HepG2 (cell line): ENCODE results near the gene BAHCC1. TPM values are rescaled to one million over a fixed set of nuclear protein-coding genes. Genes with fewer than 3 reads are reported as not detected.

ENCODE experiments used
- CCAR2 ChIP-seq: fragments of 200-400 bp; formaldehyde crosslinking; optimal IDR thresholded peaks from 2 replicates; pipeline ENCODE3; 2018; ENCODE audit warnings: low read depth, mild to moderate bottlenecking, low read length, moderate library complexity
- HNF4G ChIP-seq, 2 experiments: sonication (generic) in 1 of 2; formaldehyde crosslinking in 1 of 2; IDR thresholded peaks; 2 replicates each; pipeline versions ENCODE4 v1.4.0 to v1.6.1; 2011 to 2020; ENCODE audit warnings: borderline replicate concordance in 2 of 2, low read depth in 2 of 2, mild to moderate bottlenecking in 2 of 2, low read length in 1 of 2, missing genetic modification reagents in 1 of 2, moderate library complexity in 1 of 2
- KLF12 ChIP-seq: sonication (generic); formaldehyde crosslinking; IDR thresholded peaks from 2 replicates; pipeline ENCODE4 v1.4.0; 2020; ENCODE audit warnings: missing genetic modification reagents, borderline replicate concordance
- MAF1 ChIP-seq: sonication (generic); formaldehyde crosslinking; IDR thresholded peaks from 2 replicates; pipeline ENCODE4 v1.5.0; 2020; ENCODE audit warnings: missing genetic modification reagents, borderline replicate concordance
- MTF2 ChIP-seq: sonication (generic); formaldehyde crosslinking; IDR thresholded peaks from 2 replicates; pipeline ENCODE4 v1.5.0; 2020; ENCODE audit warnings: missing genetic modification reagents, borderline replicate concordance
- NR2C2 ChIP-seq: sonication (generic); formaldehyde crosslinking; IDR thresholded peaks from 2 replicates; pipeline ENCODE4 v1.4.0; 2020; ENCODE audit warnings: missing genetic modification reagents, mild to moderate bottlenecking, moderate library complexity, borderline replicate concordance
- NR2F2 ChIP-seq: IDR thresholded peaks from 2 replicates; pipeline ENCODE4 v1.6.1; 2012; ENCODE audit warnings: low read depth, inconsistent platforms, borderline replicate concordance
- POLR2AphosphoS5 ChIP-seq: IDR thresholded peaks from 2 replicates; pipeline ENCODE4 v1.6.1; 2012; ENCODE audit warnings: low read depth, low read length
- REPIN1 ChIP-seq: sonication (generic); formaldehyde crosslinking; IDR thresholded peaks from 2 replicates; pipeline ENCODE4 v1.8.0; 2022; ENCODE audit warnings: missing genetic modification reagents, low read depth, mild to moderate bottlenecking, borderline replicate concordance
- SP4 ChIP-seq: sonication (generic); formaldehyde crosslinking; IDR thresholded peaks from 2 replicates; pipeline ENCODE4 v1.8.1; 2023; ENCODE audit warnings: mild to moderate bottlenecking, missing genetic modification reagents
- SPEN ChIP-seq: sonication (generic); formaldehyde crosslinking; IDR thresholded peaks from 2 replicates; pipeline ENCODE4 v1.5.1; 2020; ENCODE audit warnings: low read depth, mild to moderate bottlenecking, missing genetic modification reagents
- TGIF2 ChIP-seq: IDR thresholded peaks from 2 replicates; pipeline ENCODE4 v1.6.1; 2016; ENCODE audit warnings: control low read depth, missing compliant biosample characterization
- YY1 ChIP-seq: IDR thresholded peaks from 2 replicates; pipeline ENCODE4 v1.6.1; 2011; ENCODE audit warnings: low read length, low read depth, moderate library complexity, mild to moderate bottlenecking; ENCODE audit not compliant: insufficient read depth, insufficient replicate concordance
- ZFX ChIP-seq: sonication (generic); formaldehyde crosslinking; IDR thresholded peaks from 2 replicates; pipeline ENCODE4 v1.4.0; 2020; ENCODE audit warnings: mild to moderate bottlenecking, low read depth, missing genetic modification reagents, moderate library complexity
- ZNF180 ChIP-seq: sonication (generic); formaldehyde crosslinking; IDR thresholded peaks from 2 replicates; pipeline ENCODE4 v1.4.0; 2020; ENCODE audit warnings: low read depth, missing genetic modification reagents, borderline replicate concordance
- ZNF232 ChIP-seq: sonication (generic); formaldehyde crosslinking; IDR thresholded peaks from 2 replicates; pipeline ENCODE4 v1.4.0; 2020; ENCODE audit warnings: missing genetic modification reagents, borderline replicate concordance
- ZNF256 ChIP-seq: sonication (generic); formaldehyde crosslinking; conservative IDR thresholded peaks from 2 replicates; pipeline ENCODE4 v1.4.0; 2020; ENCODE audit warnings: missing genetic modification reagents
- ZNF30 ChIP-seq: sonication (generic); formaldehyde crosslinking; IDR thresholded peaks from 2 replicates; pipeline ENCODE4 v1.5.0; 2020; ENCODE audit warnings: mild to moderate bottlenecking, missing genetic modification reagents
- ZNF7 ChIP-seq: IDR thresholded peaks from 2 replicates; pipeline ENCODE4 v1.6.1; 2016; ENCODE audit warnings: missing biosample characterization, missing genetic modification reagents
- ZXDC ChIP-seq: sonication (generic); formaldehyde crosslinking; IDR thresholded peaks from 2 replicates; pipeline ENCODE4 v1.5.0; 2020; ENCODE audit warnings: mild to moderate bottlenecking, missing genetic modification reagents
- polyA plus RNA-seq, 8 experiments: library from polyadenylated mRNA; depleted of rRNA in 3 of 8; stranded (reverse) in 7 of 8; unstranded in 1 of 8; fragments of >200 nt; fragmentation: Illumina TruSeq in 4 of 8; extraction: Trizol in 4 of 8; gene quantifications; 2 replicates each; pipeline versions ENCODE4 v1.2.1 to v1.2.3, GENCODE V29; 2011 to 2016; ENCODE audit warnings: low read depth in 4 of 8, missing spikeins in 1 of 8, mixed read lengths in 1 of 8; ENCODE audit not compliant: insufficient read depth in 1 of 8
- total RNA-seq, 5 experiments: library from RNA; depleted of rRNA; stranded (reverse); fragments of >200 nt; fragmentation: Illumina TruSeq; extraction: Trizol; gene quantifications; 2 replicates each; pipeline ENCODE4 v1.2.3, GENCODE V29; 2016; ENCODE audit warnings: low read depth in 1 of 5
- TF ChIP-seq, protein P1 (sequence below): sonication (generic); formaldehyde crosslinking; conservative IDR thresholded peaks from 2 replicates; pipeline ENCODE4 v1.4.0; 2020; ENCODE audit warnings: missing genetic modification reagents
- TF ChIP-seq, protein P2 (sequence below): sonication (generic); formaldehyde crosslinking; IDR thresholded peaks from 2 replicates; pipeline ENCODE4 v1.4.0; 2020; ENCODE audit warnings: missing genetic modification reagents

BAHCC1 gene
- total and polyA plus RNA-seq, 2 of the 13 experiments (the other 11 are each of a cell fraction or from before 2014, with no cell fraction given) = 1.4 to 1.7 TPM

GRCh38 chr17:81512562-81513371 is 117.5 kb downstream of the BAHCC1 start, which contains the start of gene ACTG1 (continued):
- no peak for TF ChIP-seq MTF2
- no peak for TF ChIP-seq ZNF7
- peak; percentile 73 for TF ChIP-seq SP4 (CRISPR knock-in tag)
- peak; percentile 79; the same call in 1 of the 2 replicates for TF ChIP-seq KLF12
- 0 out of 2 replicates have a peak, but pooled peaks have one; percentile 26 for TF ChIP-seq ZNF180 (CRISPR knock-in tag)
- TF ChIP-seq CCAR2 = no peak
- TF ChIP-seq NR2C2 (CRISPR knock-in tag) = no peak; the same call in 1 of the 2 replicates
- no peak for TF ChIP-seq ZNF256 (CRISPR knock-in tag)
- TF ChIP-seq REPIN1 = peak; percentile 77; the same call in 1 of the 2 replicates
- TF ChIP-seq, protein P1, sequence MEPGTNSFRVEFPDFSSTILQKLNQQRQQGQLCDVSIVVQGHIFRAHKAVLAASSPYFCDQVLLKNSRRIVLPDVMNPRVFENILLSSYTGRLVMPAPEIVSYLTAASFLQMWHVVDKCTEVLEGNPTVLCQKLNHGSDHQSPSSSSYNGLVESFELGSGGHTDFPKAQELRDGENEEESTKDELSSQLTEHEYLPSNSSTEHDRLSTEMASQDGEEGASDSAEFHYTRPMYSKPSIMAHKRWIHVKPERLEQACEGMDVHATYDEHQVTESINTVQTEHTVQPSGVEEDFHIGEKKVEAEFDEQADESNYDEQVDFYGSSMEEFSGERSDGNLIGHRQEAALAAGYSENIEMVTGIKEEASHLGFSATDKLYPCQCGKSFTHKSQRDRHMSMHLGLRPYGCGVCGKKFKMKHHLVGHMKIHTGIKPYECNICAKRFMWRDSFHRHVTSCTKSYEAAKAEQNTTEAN (CRISPR knock-in tag) = peak; percentile 17; the same call in 1 of the 2 replicates
- peak; percentile 65; the same call in 1 of the 2 replicates for TF ChIP-seq SPEN (CRISPR knock-in tag)
- peak; percentile 90 for TF ChIP-seq ZFX (CRISPR knock-in tag)
- no peak for TF ChIP-seq ZNF30 (CRISPR knock-in tag)
- TF ChIP-seq, protein P2, sequence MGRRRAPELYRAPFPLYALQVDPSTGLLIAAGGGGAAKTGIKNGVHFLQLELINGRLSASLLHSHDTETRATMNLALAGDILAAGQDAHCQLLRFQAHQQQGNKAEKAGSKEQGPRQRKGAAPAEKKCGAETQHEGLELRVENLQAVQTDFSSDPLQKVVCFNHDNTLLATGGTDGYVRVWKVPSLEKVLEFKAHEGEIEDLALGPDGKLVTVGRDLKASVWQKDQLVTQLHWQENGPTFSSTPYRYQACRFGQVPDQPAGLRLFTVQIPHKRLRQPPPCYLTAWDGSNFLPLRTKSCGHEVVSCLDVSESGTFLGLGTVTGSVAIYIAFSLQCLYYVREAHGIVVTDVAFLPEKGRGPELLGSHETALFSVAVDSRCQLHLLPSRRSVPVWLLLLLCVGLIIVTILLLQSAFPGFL (CRISPR knock-in tag) = no peak
- TF ChIP-seq NR2F2 = peak; percentile 53; the same call in 1 of the 2 replicates
- TF ChIP-seq YY1 = peak; percentile 81
- peak; percentile 67; the same call in 1 of the 2 replicates for TF ChIP-seq TGIF2
- no peak; the same call in 1 of the 2 replicates for TF ChIP-seq ZNF232 (CRISPR knock-in tag)
- TF ChIP-seq POLR2AphosphoS5 = peak; percentile 97
- TF ChIP-seq MAF1 = 0 out of 2 replicates have a peak, but pooled peaks have one; percentile 1
- TF ChIP-seq HNF4G (IDR thresholded peaks at IDR 0.05; ENCODE audit: borderline replicate concordance, low read depth, low read length) = peak; percentile 19; the same call in 1 of the 2 replicates
- TF ChIP-seq HNF4G (CRISPR knock-in tag; IDR thresholded peaks at IDR 0.05; ENCODE audit: borderline replicate concordance, low read depth) = no peak; the same call in 1 of the 2 replicates
- TF ChIP-seq ZXDC (CRISPR knock-in tag) = no peak
